ENCODE results near the gene P3H1. TPM values are rescaled to one million over a fixed set of nuclear protein-coding genes. Genes with fewer than 3 reads are reported as not detected.
"Not testable (repeated sequence)": the region's sequence is repeated elsewhere in the genome, so short reads cannot be mapped to it uniquely, and the experiment has no call there.

The P3H1 gene
- total RNA-seq, 4 donors from 2014 or later, result 16.6 to 28.0 (median 24.2) TPM

DNA sequence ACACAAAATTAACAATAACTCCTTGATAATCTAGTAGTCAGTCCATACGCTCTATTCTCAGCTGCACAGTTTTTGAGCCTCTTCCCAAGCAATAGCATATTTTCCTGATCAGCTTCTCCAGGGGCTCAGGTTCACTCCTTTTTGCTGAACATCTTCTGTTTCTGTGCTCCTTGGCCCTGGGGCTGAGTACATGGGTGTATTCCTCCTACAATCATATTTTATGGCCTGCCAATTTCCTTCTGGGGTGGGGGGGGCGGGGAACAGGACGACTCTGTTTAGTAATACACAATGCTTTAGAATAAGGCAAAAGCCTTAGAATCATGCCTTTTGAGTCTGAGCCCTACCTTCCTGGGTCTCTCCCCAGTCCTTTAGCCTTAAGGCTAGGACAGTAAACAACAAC, 35.2 kb downstream of the P3H1 start:
- DNase-seq, result no peak
- H3K36me3 ChIP-seq, result no peaks in the 10 kb centered on the region
- TF ChIP-seq, protein P1, sequence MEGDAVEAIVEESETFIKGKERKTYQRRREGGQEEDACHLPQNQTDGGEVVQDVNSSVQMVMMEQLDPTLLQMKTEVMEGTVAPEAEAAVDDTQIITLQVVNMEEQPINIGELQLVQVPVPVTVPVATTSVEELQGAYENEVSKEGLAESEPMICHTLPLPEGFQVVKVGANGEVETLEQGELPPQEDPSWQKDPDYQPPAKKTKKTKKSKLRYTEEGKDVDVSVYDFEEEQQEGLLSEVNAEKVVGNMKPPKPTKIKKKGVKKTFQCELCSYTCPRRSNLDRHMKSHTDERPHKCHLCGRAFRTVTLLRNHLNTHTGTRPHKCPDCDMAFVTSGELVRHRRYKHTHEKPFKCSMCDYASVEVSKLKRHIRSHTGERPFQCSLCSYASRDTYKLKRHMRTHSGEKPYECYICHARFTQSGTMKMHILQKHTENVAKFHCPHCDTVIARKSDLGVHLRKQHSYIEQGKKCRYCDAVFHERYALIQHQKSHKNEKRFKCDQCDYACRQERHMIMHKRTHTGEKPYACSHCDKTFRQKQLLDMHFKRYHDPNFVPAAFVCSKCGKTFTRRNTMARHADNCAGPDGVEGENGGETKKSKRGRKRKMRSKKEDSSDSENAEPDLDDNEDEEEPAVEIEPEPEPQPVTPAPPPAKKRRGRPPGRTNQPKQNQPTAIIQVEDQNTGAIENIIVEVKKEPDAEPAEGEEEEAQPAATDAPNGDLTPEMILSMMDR (IDR thresholded peaks at IDR 0.05), result no peak
- no peak for TF ChIP-seq POLR2A (IDR thresholded peaks at IDR 0.05)
- H3K27me3 ChIP-seq, result no peaks in the 10 kb centered on the region
- H3K27ac ChIP-seq, result no peak overlapping the region
- no peaks in the 10 kb centered on the region for H3K4me1 ChIP-seq
- 68 to 87% methylated on average over 3 of the region's 3 CpGs for WGBS, 2 donors
- intact Hi-C loops (cut with DNase I), result no loop called here
- H3K4me3 ChIP-seq (replicated peaks in 1 of 3), result no peak overlapping the region
- H3K9me3 ChIP-seq, result no peaks in the 10 kb centered on the region

- Histone ChIP-seq H3K4me3 (replicated peaks in 1 of 3) (no peak overlapping the region), H3K4me1 (no peaks in the 10 kb centered on the region), H3K27ac (no peak overlapping the region), H3K36me3 (no peaks in the 10 kb centered on the region), H3K27me3 (no peaks in the 10 kb centered on the region), H3K9me3 (no peaks in the 10 kb centered on the region)
- TF ChIP-seq POLR2A (IDR thresholded peaks at IDR 0.05), result no peak
- TF ChIP-seq, protein P1 (IDR thresholded peaks at IDR 0.05), result no peak
- intact Hi-C loops (cut with DNase I), result no loop called here
- 65 to 73% methylated on average over 4 of the region's 4 CpGs for WGBS, 2 donors
- DNase-seq, result no peak
Measured at GRCh38 chr1:42730988-42731387, 35.8 kb downstream of the P3H1 start.

- Histone ChIP-seq H3K4me3 (replicated peaks in 1 of 3) (no peak overlapping the region), H3K4me1 (no peaks in the 10 kb centered on the region), H3K9me3 (no peaks in the 10 kb centered on the region), H3K27ac (no peak overlapping the region), H3K27me3 (no peaks in the 10 kb centered on the region), H3K36me3 (no peaks in the 10 kb centered on the region)
- 84 to 85% methylated on average over 3 of the region's 3 CpGs for WGBS, 2 donors
- intact Hi-C loops (cut with DNase I), result no loop called here
- TF ChIP-seq POLR2A (IDR thresholded peaks at IDR 0.05), result no peak
- TF ChIP-seq, protein P1 (IDR thresholded peaks at IDR 0.05), result no peak
- DNase-seq, result no peak
Measured at GRCh38 chr1:42730002-42730401, 36.8 kb downstream of the P3H1 start.

DNA sequence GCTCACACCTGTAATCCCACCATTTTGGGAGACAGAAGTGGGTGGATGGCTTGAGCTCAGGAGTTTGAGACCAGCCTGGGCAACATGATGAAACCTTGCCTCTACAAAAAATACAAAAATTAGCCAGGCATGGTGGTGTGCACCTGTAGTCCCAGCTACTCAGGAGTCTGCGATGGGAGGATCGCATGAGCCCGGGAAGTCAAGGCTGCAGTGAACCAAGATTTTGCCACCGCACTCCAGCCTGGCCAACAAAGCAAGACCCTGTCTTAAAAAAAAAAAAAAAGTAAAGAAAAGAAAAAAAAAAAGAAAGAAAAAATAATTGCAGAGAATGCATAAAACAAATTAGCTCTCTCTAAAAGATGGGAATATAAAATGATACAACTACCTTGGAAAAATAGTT, 41.0 kb downstream of the P3H1 start:
- H3K4me1 ChIP-seq; H3K27me3 ChIP-seq; intact Hi-C loops (cut with DNase I); DNase-seq; H3K9me3 ChIP-seq; H3K36me3 ChIP-seq; H3K4me3 ChIP-seq (replicated peaks in 1 of 3); H3K27ac ChIP-seq: not testable (repeated sequence)
- 97 to 100% methylated on average over 4 of the region's 4 CpGs for whole genome bisulfite sequencing, 2 donors

GRCh38 chr1:42723511-42723910, 43.3 kb downstream of the P3H1 start:
- 82 to 89% methylated on average over 6 of the region's 6 CpGs for WGBS, 2 donors
- H3K27me3 ChIP-seq, result no peaks in the 10 kb centered on the region

GRCh38 chr1:42722403-42722802, 44.4 kb downstream of the P3H1 start:
- H3K27me3 ChIP-seq; H3K4me1 ChIP-seq; H3K9me3 ChIP-seq; H3K4me3 ChIP-seq (replicated peaks in 1 of 3); DNase-seq; intact Hi-C loops (cut with DNase I); H3K27ac ChIP-seq; H3K36me3 ChIP-seq: not testable (repeated sequence)
- 83 to 98% methylated on average over 2 of the region's 2 CpGs for WGBS, 2 donors

More at GRCh38 chr1:42723511-42723910, 43.3 kb downstream of the P3H1 start:
- DNase-seq, result no peak
- no peaks in the 10 kb centered on the region for H3K4me1 ChIP-seq
- no peak overlapping the region for H3K4me3 ChIP-seq (replicated peaks in 1 of 3)
- intact Hi-C loops (cut with DNase I), result no loop called here
- H3K36me3 ChIP-seq, result no peaks in the 10 kb centered on the region
- TF ChIP-seq, protein P1 (IDR thresholded peaks at IDR 0.05), result no peak
- no peak for TF ChIP-seq POLR2A (IDR thresholded peaks at IDR 0.05)
- H3K9me3 ChIP-seq, result no peaks in the 10 kb centered on the region
- H3K27ac ChIP-seq, result no peak overlapping the region

Data from thyroid gland (tissue), 4 donors.